ENCODE measurements around the gene SIGLEC1. TPM values are rescaled to one million over a fixed set of nuclear protein-coding genes. Genes with fewer than 3 reads are reported as not detected.

SIGLEC1 gene
- total and polyA plus RNA-seq, 2 donors (not counting 3 experiments of a cell fraction or from before 2014, with no cell fraction given), result not detected

DNA sequence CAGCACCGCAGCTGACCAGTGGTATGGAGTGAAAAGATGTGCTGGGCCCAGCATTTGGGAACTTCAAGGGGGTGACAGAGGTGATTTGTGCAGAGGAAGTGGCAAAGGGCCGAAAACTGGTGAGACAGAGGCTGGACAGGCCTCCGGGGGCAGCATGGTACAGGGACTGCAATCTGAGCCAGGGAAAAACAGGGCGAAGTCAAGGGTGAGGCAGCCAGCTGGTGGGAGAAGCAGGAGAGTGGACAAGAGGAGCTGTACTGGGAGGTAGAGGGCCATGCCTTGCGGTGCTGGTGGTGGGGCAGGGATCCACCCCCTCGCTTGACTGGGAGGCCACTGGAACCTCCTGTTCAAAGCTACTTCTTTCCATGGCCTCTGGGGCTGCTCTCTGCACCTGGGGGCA, 41.9 kb downstream of the SIGLEC1 start:
- CTCF ChIA-PET, result interaction anchor here (1.2 to 2.4 kb wide), 3 partner anchors 26 to 107 kb away, joined by 3 to 13 read pairs (median 5); no protein-coding TSS in a partner anchor
- intact Hi-C loops (cut with micrococcal nuclease), result no loop called here
- POLR2A ChIA-PET, result no interaction called here

More for the DNA sequence above, 41.9 kb downstream of the SIGLEC1 start:
- no peak for TF ChIP-seq GATA2 (IDR thresholded peaks at IDR 0.05; ENCODE audit: insufficient read depth, insufficient read length, low read depth, low read length)
- TF ChIP-seq, protein P1, sequence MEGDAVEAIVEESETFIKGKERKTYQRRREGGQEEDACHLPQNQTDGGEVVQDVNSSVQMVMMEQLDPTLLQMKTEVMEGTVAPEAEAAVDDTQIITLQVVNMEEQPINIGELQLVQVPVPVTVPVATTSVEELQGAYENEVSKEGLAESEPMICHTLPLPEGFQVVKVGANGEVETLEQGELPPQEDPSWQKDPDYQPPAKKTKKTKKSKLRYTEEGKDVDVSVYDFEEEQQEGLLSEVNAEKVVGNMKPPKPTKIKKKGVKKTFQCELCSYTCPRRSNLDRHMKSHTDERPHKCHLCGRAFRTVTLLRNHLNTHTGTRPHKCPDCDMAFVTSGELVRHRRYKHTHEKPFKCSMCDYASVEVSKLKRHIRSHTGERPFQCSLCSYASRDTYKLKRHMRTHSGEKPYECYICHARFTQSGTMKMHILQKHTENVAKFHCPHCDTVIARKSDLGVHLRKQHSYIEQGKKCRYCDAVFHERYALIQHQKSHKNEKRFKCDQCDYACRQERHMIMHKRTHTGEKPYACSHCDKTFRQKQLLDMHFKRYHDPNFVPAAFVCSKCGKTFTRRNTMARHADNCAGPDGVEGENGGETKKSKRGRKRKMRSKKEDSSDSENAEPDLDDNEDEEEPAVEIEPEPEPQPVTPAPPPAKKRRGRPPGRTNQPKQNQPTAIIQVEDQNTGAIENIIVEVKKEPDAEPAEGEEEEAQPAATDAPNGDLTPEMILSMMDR (IDR thresholded peaks at IDR 0.05; ENCODE audit: extremely low read depth in 1 of 2, insufficient read depth in 1 of 2, low read depth in 1 of 2, low read length in 2 of 2), result no peak
- TF ChIP-seq, protein P2, sequence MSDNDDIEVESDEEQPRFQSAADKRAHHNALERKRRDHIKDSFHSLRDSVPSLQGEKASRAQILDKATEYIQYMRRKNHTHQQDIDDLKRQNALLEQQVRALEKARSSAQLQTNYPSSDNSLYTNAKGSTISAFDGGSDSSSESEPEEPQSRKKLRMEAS (IDR thresholded peaks at IDR 0.05; ENCODE audit: insufficient read depth, insufficient read length), result no peak
- BruUV-seq (replicated peaks), result no TSS peak
- Histone ChIP-seq H3K9me1 (replicated peaks; ENCODE audit: control insufficient read depth, extremely low read depth, insufficient read depth, low read length) (no peaks in the 10 kb centered on the region), H2AFZ (ENCODE audit: low read depth, low read length) (no peak overlapping the region), H3K79me2 (ENCODE audit: control insufficient read depth, insufficient read depth, low read length) (no peaks in the 10 kb centered on the region), H3K4me2 (ENCODE audit: insufficient read depth, low read length) (no peak overlapping the region), H3K4me3 (replicated peaks in 1 of 3; ENCODE audit: insufficient read depth in 1 of 3, low read depth in 1 of 3, low read length in 3 of 3) (no peak overlapping the region), H3K4me1 (ENCODE audit: control insufficient read depth, extremely low read depth, insufficient read depth, low read length) (no peaks in the 10 kb centered on the region), H3K36me3 (ENCODE audit: control insufficient read depth in 2 of 2, extremely low read depth in 1 of 2, insufficient read depth in 2 of 2, low read length in 2 of 2) (no peaks in the 10 kb centered on the region), H3K9ac (replicated peaks; ENCODE audit: extremely low read depth, insufficient read depth, low read length) (no peak overlapping the region), H3K27ac (ENCODE audit: insufficient read depth, low read depth, low read length) (no peak overlapping the region), H3K27me3 (ENCODE audit: control insufficient read depth in 2 of 2, insufficient read depth in 2 of 2, low read length in 2 of 2) (peaks cover 25 to 34% of the 10 kb centered on the region in 2 experiments), H3K9me3 (replicated peaks; ENCODE audit: control insufficient read depth, insufficient read depth, low read length) (no peaks in the 10 kb centered on the region), H4K20me1 (replicated peaks; ENCODE audit: control insufficient read depth, extremely low read depth, insufficient read depth, low read length) (no peaks in the 10 kb centered on the region)
- dilution Hi-C loops (cut with MboI; ENCODE audit: extremely low pct_ligation_motif_present, low sequenced_read_pairs), result no loop called here
- FAIRE-seq, result no peak
- DNase-seq (ENCODE audit: low read depth, low spot score), result no peak
